WTC11 (cell line): ENCODE data around the gene ATP9A.

ENCODE experiments used
- CTCF ChIP-seq: fragments of 200-600 bp; IDR thresholded peaks from 2 replicates; pipeline ENCODE4 v1.8.0; 2022; ENCODE audit warnings: antibody characterized with exemption
- ELF4 ChIP-seq: sonication (generic); formaldehyde crosslinking; IDR thresholded peaks from 2 replicates; pipeline ENCODE4 v1.8.1; 2022; ENCODE audit warnings: low read depth, mild to moderate bottlenecking, moderate library complexity, missing genetic modification reagents
- IRF2 ChIP-seq: sonication (generic); formaldehyde crosslinking; IDR thresholded peaks from 2 replicates; pipeline ENCODE4 v1.8.0; 2022; ENCODE audit warnings: low read depth, missing genetic modification reagents, borderline replicate concordance
- MAX ChIP-seq: sonication (generic); formaldehyde crosslinking; IDR thresholded peaks from 2 replicates; pipeline ENCODE4 v1.8.0; 2022; ENCODE audit warnings: mild to moderate bottlenecking, missing genetic modification reagents
- NR2C2 ChIP-seq: sonication (generic); formaldehyde crosslinking; IDR thresholded peaks from 2 replicates; pipeline ENCODE4 v1.8.0; 2022; ENCODE audit warnings: mild to moderate bottlenecking, missing genetic modification reagents
- NR3C1 ChIP-seq: sonication (generic); formaldehyde crosslinking; conservative IDR thresholded peaks from 2 replicates; pipeline ENCODE4 v1.8.1; 2023; ENCODE audit warnings: low read depth, mild to moderate bottlenecking, missing genetic modification reagents
- SP1 ChIP-seq: sonication (generic); formaldehyde crosslinking; conservative IDR thresholded peaks from 2 replicates; pipeline ENCODE4 v1.8.1; 2022; ENCODE audit warnings: missing genetic modification reagents
- ZNF121 ChIP-seq: sonication (generic); formaldehyde crosslinking; IDR thresholded peaks from 2 replicates; pipeline ENCODE4 v1.8.0; 2023; ENCODE audit warnings: missing genetic modification reagents
- TF ChIP-seq, protein P1 (sequence below): sonication (generic); formaldehyde crosslinking; IDR thresholded peaks from 2 replicates; pipeline ENCODE4 v1.8.1; 2023; ENCODE audit warnings: mild to moderate bottlenecking, missing genetic modification reagents, moderate library complexity
- TF ChIP-seq, protein P2 (sequence below): sonication (generic); formaldehyde crosslinking; IDR thresholded peaks from 2 replicates; pipeline ENCODE4 v1.8.0; 2022; ENCODE audit warnings: mild to moderate bottlenecking, missing genetic modification reagents

DNA sequence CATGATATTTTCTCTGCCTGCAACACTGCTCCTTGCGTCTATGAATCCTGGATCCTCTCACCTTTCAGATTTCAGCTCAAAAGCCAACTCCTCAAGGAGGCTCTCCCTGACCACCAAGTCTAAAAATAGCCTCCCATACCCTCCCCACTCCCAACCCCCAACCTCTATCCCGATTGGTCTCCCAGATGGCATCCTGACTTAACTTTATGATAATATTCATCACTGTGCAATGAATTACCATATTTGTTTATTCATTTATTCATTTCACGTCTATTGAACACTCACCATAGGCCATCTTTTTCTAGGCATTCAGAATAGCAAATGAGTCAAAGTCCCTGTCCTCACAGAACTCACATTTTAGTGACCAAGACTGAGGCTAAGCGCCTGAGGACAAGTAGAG lies 183.0 kb downstream of the ATP9A start:
- TF ChIP-seq CTCF (no peak), NR2C2 (CRISPR knock-in tag) (no peak), NR3C1 (CRISPR knock-in tag) (no peak), ELF4 (CRISPR knock-in tag) (no peak), SP1 (CRISPR knock-in tag) (no peak), IRF2 (CRISPR knock-in tag) (no peak), ZNF121 (CRISPR knock-in tag) (no peak), MAX (CRISPR knock-in tag) (no peak)
- TF ChIP-seq, protein P1, sequence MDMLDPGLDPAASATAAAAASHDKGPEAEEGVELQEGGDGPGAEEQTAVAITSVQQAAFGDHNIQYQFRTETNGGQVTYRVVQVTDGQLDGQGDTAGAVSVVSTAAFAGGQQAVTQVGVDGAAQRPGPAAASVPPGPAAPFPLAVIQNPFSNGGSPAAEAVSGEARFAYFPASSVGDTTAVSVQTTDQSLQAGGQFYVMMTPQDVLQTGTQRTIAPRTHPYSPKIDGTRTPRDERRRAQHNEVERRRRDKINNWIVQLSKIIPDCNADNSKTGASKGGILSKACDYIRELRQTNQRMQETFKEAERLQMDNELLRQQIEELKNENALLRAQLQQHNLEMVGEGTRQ, result no peak
- TF ChIP-seq, protein P2, sequence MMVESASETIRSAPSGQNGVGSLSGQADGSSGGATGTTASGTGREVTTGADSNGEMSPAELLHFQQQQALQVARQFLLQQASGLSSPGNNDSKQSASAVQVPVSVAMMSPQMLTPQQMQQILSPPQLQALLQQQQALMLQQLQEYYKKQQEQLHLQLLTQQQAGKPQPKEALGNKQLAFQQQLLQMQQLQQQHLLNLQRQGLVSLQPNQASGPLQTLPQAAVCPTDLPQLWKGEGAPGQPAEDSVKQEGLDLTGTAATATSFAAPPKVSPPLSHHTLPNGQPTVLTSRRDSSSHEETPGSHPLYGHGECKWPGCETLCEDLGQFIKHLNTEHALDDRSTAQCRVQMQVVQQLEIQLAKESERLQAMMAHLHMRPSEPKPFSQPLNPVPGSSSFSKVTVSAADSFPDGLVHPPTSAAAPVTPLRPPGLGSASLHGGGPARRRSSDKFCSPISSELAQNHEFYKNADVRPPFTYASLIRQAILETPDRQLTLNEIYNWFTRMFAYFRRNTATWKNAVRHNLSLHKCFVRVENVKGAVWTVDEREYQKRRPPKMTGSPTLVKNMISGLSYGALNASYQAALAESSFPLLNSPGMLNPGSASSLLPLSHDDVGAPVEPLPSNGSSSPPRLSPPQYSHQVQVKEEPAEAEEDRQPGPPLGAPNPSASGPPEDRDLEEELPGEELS (CRISPR knock-in tag), result no peak
